ENCODE data around the gene WNT5B. TPM values are rescaled to one million over a fixed set of nuclear protein-coding genes. Genes with fewer than 3 reads are reported as not detected.

Gene WNT5B
- total RNA-seq, 1 donor, result 78.2 TPM

DNA sequence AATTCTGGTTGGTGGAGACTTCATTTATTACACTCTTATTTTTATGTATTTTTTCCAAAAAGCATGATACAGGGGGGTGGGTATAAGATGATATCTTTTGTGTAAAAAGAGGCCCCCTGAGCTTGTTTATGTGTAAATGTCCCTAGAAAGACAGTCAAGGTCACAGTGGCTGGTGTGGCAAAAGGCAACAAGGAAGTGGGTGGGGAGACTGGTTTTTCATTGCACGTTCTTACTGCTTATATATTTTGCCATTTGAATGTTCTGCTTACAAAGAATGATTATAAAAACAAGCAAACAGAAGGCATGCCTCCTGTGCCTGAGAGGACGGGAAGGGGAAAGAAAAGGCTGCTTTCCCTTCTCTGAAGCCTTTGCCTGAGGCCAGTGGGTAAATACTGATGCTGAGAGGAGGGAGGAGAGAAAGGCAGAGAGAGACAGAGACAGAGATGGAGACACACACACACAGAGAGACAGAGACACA, 37.7 kb downstream of the WNT5B start:
- TF ChIP-seq, protein P1, sequence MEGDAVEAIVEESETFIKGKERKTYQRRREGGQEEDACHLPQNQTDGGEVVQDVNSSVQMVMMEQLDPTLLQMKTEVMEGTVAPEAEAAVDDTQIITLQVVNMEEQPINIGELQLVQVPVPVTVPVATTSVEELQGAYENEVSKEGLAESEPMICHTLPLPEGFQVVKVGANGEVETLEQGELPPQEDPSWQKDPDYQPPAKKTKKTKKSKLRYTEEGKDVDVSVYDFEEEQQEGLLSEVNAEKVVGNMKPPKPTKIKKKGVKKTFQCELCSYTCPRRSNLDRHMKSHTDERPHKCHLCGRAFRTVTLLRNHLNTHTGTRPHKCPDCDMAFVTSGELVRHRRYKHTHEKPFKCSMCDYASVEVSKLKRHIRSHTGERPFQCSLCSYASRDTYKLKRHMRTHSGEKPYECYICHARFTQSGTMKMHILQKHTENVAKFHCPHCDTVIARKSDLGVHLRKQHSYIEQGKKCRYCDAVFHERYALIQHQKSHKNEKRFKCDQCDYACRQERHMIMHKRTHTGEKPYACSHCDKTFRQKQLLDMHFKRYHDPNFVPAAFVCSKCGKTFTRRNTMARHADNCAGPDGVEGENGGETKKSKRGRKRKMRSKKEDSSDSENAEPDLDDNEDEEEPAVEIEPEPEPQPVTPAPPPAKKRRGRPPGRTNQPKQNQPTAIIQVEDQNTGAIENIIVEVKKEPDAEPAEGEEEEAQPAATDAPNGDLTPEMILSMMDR (IDR thresholded peaks at IDR 0.05; ENCODE audit: insufficient read depth, low read depth, low read length), result no peak

DNA sequence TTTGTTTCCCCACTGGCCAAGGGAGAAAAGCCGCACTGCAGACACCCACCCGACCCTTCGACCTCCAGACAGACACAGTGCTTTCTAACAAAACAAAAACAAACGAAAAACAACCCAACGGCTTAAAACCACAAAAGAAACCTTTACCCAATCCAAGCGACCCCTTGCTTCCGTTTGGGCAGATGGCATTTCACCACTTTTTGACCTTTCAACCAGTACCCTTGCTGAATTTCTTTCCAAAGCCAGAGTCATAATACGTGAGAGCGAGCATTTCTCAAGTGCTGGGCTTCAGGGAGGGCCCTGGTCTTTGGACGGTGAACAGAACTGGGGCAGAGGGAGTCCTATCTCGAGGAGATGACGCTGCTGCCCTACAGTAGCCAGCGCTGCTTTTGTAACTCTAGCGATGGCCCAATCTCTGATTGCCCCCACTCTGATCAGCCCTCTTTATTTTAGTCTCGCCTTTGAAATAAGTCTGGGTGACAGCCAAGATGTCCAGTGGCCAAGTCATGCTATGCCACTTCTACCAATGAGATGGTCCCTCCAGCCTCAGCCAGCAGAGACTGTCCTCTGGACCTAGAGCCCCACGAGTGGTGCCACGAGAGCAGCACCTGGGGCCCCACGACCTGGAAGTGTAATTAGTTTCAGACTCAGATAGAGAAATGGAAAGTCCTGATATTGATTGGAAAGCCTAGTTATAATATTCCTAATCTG, 40.0 kb downstream of the WNT5B start:
- peak; percentile 47 for DNase-seq (ENCODE audit: low read depth)
- TF ChIP-seq, protein P1 (IDR thresholded peaks at IDR 0.05; ENCODE audit: insufficient read depth, low read depth, low read length), result no peak
- no peak overlapping the region for H3K4me3 ChIP-seq (ENCODE audit: low read depth, low read length)

More for the DNA sequence above, 37.7 kb downstream of the WNT5B start:
- H3K4me3 ChIP-seq (ENCODE audit: low read depth, low read length), result no peak overlapping the region
- DNase-seq (ENCODE audit: low read depth), result no peak

DNA sequence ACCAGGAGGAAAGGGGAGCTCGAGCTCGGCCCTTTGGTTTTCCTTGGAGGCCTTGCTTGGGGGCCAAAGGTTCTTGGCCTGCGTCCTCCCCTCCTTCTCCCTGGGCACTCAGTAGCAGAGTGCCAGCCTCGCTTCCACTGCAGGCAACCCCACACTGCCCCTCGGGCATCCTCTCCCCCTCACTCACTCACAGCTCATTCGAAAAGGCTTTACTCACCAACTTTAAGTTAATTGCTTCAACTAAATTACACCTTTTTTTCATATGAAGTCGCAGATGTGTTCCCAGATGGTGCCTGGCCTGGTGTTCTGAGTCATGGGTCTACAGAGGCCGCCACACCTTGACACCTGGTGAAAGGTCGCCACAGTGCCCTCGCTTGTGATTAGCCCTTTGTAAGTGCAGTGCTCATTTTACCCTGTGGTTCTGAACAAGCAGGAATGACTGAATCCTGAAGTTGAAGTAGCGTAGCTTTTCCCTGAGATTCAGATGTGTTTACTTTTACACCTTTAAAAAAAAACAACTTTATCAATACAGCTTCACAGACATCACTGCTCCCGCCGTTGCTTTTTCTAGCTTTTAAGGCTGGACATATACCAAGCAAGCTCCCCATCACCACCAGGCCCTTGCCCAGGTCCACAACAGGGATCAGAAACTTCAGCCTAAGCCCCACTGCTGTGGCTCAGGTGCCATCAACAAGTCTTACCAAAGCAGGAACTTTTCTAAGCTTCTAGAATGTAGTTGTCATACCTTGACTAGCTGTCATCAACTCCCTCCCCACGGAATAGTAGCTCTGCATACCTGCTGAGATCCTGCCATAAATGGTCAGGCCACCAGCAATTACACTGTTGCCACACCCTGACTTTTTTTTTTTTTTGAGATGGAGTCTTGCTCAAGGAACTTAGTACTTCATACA, 41.6 kb downstream of the WNT5B start:
- DNase-seq (ENCODE audit: low read depth), result no peak
- no peak overlapping the region for H3K4me3 ChIP-seq (ENCODE audit: low read depth, low read length)
- TF ChIP-seq, protein P1 (IDR thresholded peaks at IDR 0.05; ENCODE audit: insufficient read depth, low read depth, low read length), result no peak

DNA sequence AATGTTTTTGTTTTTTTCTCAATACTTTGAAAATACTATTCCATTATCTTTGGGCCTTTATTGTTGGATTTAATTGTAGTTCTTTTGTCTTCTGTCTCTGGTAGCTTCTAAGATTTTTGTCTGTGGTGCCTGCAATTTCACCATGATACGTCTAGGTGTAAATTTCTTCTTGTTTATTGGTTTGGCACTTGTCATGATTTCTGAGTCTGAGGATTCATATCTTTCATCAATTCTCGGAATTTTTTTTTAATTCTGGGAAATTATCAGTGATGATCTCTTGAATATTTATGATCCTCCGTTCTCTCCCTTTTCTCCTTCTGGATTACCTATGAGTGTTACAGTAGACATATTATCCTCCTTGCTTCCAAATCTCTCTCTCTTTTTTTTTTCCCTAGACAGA, 47.0 kb downstream of the WNT5B start:
- H3K4me3 ChIP-seq (ENCODE audit: low read depth, low read length), result no peak overlapping the region
- TF ChIP-seq, protein P1 (IDR thresholded peaks at IDR 0.05; ENCODE audit: insufficient read depth, low read depth, low read length), result no peak
- no peak for DNase-seq (ENCODE audit: low read depth)

DNA sequence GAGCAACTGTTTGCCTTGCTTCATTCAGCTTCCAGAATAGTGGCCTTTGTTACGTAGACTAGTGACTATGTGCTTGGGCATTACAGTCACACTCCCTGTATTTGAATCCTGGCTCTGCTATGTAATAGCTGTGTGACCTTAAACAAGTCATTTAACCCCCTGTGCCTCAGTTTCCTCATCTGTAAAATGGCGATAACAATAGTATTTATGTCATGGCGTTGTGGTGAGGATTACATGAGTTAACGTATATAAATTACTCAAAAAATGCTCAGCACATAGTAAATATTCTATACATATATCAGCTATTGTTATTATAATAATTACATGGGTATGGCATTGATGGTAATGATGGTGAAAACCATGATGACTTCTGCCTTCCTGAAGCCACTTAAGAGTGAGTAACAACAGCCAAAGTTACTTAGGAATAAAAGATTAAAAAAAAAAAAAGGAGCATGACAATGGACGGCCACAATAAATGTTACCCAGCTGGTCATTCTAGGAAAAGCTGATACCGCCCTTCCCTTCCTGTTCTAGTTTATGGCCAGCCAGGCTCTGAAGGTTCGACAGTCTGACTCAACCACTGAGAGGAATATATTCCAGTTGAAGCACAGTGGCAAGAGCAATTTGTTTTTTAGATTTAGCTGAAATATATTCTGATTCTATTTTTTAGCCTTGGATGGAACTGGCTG, 51.9 kb downstream of the WNT5B start:
- no peak overlapping the region for H3K4me3 ChIP-seq (ENCODE audit: low read depth, low read length)
- TF ChIP-seq, protein P1 (IDR thresholded peaks at IDR 0.05; ENCODE audit: insufficient read depth, low read depth, low read length), result no peak
- DNase-seq (ENCODE audit: low read depth), result no peak

DNA sequence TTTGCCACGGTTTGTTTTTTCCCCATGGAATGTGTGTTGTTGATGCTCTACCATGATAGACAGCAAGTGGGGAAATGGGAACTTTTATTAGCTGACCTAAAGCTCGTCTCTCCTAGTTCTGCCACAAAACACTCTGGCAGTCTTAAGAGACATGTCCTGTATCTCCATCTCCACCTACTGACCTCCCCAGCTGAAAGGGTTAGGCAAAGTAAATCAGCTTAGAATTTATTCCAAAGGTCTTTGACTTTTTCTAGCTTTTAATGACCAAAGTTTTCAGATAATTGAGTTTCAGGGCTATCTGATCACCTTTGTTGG, 52.4 kb downstream of the WNT5B start:
- DNase-seq (ENCODE audit: low read depth), result no peak
- TF ChIP-seq, protein P1 (IDR thresholded peaks at IDR 0.05; ENCODE audit: insufficient read depth, low read depth, low read length), result no peak
- no peak overlapping the region for H3K4me3 ChIP-seq (ENCODE audit: low read depth, low read length)
